ENCODE results near the gene MAPKAP1. TPM values are rescaled to one million over a fixed set of nuclear protein-coding genes. Genes with fewer than 3 reads are reported as not detected.

The MAPKAP1 gene
- total RNA-seq, 2 experiments from 2014 or later = 66.2 to 78.8 TPM

DNA sequence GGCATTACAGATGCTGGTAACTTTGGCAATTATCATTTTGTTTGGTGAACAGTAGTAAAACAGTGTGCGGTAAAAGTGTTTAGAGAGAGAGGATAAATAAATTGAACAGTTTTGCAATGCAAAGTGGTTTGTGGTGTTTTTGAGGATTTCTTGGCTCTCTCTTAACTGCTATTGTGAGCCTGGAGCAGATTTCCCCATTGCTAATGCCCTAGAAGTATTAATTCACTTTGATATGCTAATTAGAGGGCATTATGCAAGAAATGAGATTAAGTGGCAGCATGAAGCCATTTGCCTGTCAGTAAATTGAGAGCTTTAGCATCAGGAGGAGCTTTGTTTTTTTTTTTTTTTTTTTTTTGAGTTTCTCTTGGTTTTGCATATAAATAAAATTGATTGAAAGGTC, 48.3 kb upstream of the MAPKAP1 start:
- TF ChIP-seq CTCF (conservative IDR thresholded peaks at IDR 0.05; ENCODE audit: low read length) (no peak), EZH2phosphoT487 (IDR thresholded peaks at IDR 0.05; ENCODE audit: borderline replicate concordance, low read depth, low read length) (no peak)
- H3K4me1 ChIP-seq (ENCODE audit: insufficient read depth, low read length, poor library complexity, severe bottlenecking) = peaks cover 11% of the 10 kb centered on the region
- BruUV-seq (replicated peaks) = no TSS peak
- no peak overlapping the region for H3K27ac ChIP-seq (ENCODE audit: low read depth, low read length, poor library complexity, severe bottlenecking)
- no peak for DNase-seq (ENCODE audit: low spot score)
- no peaks in the 10 kb centered on the region for H3K79me2 ChIP-seq (ENCODE audit: insufficient read depth, low read depth, low read length)
- ChIA-PET CTCF (ENCODE audit: unreplicated experiment) (no interaction called here), POLR2A (interaction anchor here (0.6 kb wide), 3 partner anchors 170 to 914 kb away, joined by 3 read pairs; no protein-coding TSS in a partner anchor)
- intact Hi-C loops (cut with micrococcal nuclease; ENCODE audit: unreplicated experiment) = no loop called here
- H3K9me2 ChIP-seq (ENCODE audit: insufficient read depth, low read length) = no peaks in the 10 kb centered on the region
- no peak overlapping the region for H3K4me3 ChIP-seq (ENCODE audit: low read depth, low read length, poor library complexity, severe bottlenecking)
- H4K20me1 ChIP-seq (ENCODE audit: insufficient read depth, low read length) = 0 out of 2 replicates have a peak, but pooled peaks cover 3% of the 10 kb centered on the region
- peaks cover 15% of the 10 kb centered on the region; the same call in 1 of the 2 replicates for H3K36me3 ChIP-seq (ENCODE audit: insufficient read depth, low read length)
- no peak overlapping the region for H2AFZ ChIP-seq (ENCODE audit: low read length)
- no peaks in the 10 kb centered on the region for H3K9me3 ChIP-seq (ENCODE audit: low read length)
- H3K4me2 ChIP-seq (ENCODE audit: low read length) = no peak overlapping the region

- intact Hi-C loops (cut with micrococcal nuclease; ENCODE audit: unreplicated experiment) = no loop called here
- Histone ChIP-seq H4K20me1 (ENCODE audit: insufficient read depth, low read length) (0 out of 2 replicates have a peak, but pooled peaks cover 3% of the 10 kb centered on the region), H2AFZ (ENCODE audit: low read length) (no peak overlapping the region), H3K4me2 (ENCODE audit: low read length) (no peak overlapping the region), H3K27ac (ENCODE audit: low read depth, low read length, poor library complexity, severe bottlenecking) (no peak overlapping the region), H3K9me3 (ENCODE audit: low read length) (no peaks in the 10 kb centered on the region), H3K36me3 (ENCODE audit: insufficient read depth, low read length) (peaks cover 25% of the 10 kb centered on the region), H3K4me3 (ENCODE audit: low read depth, low read length, poor library complexity, severe bottlenecking) (no peak overlapping the region), H3K4me1 (ENCODE audit: insufficient read depth, low read length, poor library complexity, severe bottlenecking) (peaks cover 11% of the 10 kb centered on the region), H3K79me2 (ENCODE audit: insufficient read depth, low read depth, low read length) (no peaks in the 10 kb centered on the region), H3K9me2 (ENCODE audit: insufficient read depth, low read length) (no peaks in the 10 kb centered on the region)
- ChIA-PET CTCF (ENCODE audit: unreplicated experiment) (no interaction called here), POLR2A (no interaction called here)
- DNase-seq (ENCODE audit: low spot score) = no peak
- TF ChIP-seq EZH2phosphoT487 (IDR thresholded peaks at IDR 0.05; ENCODE audit: borderline replicate concordance, low read depth, low read length) (no peak), CTCF (conservative IDR thresholded peaks at IDR 0.05; ENCODE audit: low read length) (no peak)
- BruUV-seq (replicated peaks) = no TSS peak
Observed at GRCh38 chr9:125754096-125754495, 47.1 kb upstream of the MAPKAP1 start.

DNA sequence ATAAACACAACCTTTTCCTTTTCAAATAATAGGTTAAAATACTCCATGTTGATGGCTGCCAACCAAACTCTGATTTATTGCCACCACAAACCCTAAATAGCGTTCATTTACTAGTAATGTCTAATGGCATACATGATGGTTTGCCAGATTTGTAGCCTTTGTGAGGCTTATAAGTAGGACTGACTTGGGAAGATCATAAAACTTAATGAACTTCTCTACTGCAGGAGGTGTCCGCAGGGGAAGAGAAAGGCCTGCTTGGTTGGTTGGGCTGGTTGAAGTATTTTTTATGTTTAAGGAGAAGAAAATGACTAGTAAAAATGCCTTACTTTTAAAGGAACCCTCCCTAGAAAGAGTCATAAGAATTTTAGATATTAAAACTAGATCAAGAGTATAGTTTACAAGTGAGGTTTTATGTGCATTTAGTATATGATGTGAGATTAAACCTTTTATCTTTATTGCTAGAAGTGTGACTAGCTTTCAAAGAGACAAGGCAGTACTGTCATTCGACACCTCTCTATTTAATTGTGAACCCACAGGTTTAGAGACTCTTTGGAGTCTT, 45.1 kb upstream of the MAPKAP1 start:
- Histone ChIP-seq H3K4me2 (ENCODE audit: low read length) (no peak overlapping the region), H3K4me3 (ENCODE audit: low read depth, low read length, poor library complexity, severe bottlenecking) (no peak overlapping the region)
- BruUV-seq (replicated peaks) = no TSS peak

More for the DNA sequence above, 45.1 kb upstream of the MAPKAP1 start:
- POLR2A ChIA-PET = no interaction called here
- TF ChIP-seq CTCF (conservative IDR thresholded peaks at IDR 0.05; ENCODE audit: low read length) (no peak), EZH2phosphoT487 (IDR thresholded peaks at IDR 0.05; ENCODE audit: borderline replicate concordance, low read depth, low read length) (no peak)
- H3K4me1 ChIP-seq (ENCODE audit: insufficient read depth, low read length, poor library complexity, severe bottlenecking) = peaks cover 18% of the 10 kb centered on the region
- no peaks in the 10 kb centered on the region for H3K9me3 ChIP-seq (ENCODE audit: low read length)
- CTCF ChIA-PET (ENCODE audit: unreplicated experiment) = no interaction called here
- DNase-seq (ENCODE audit: low spot score) = no peak
- intact Hi-C loops (cut with micrococcal nuclease; ENCODE audit: unreplicated experiment) = no loop called here
- H4K20me1 ChIP-seq (ENCODE audit: insufficient read depth, low read length) = peaks cover 3% of the 10 kb centered on the region; the same call in 1 of the 2 replicates
- no peak overlapping the region for H2AFZ ChIP-seq (ENCODE audit: low read length)
- no peaks in the 10 kb centered on the region for H3K9me2 ChIP-seq (ENCODE audit: insufficient read depth, low read length)
- no peaks in the 10 kb centered on the region for H3K79me2 ChIP-seq (ENCODE audit: insufficient read depth, low read depth, low read length)
- H3K36me3 ChIP-seq (ENCODE audit: insufficient read depth, low read length) = peaks cover 33% of the 10 kb centered on the region
- no peak overlapping the region for H3K27ac ChIP-seq (ENCODE audit: low read depth, low read length, poor library complexity, severe bottlenecking)
